ENCODE measurements around the gene AFF2.

AFF2 gene

DNA sequence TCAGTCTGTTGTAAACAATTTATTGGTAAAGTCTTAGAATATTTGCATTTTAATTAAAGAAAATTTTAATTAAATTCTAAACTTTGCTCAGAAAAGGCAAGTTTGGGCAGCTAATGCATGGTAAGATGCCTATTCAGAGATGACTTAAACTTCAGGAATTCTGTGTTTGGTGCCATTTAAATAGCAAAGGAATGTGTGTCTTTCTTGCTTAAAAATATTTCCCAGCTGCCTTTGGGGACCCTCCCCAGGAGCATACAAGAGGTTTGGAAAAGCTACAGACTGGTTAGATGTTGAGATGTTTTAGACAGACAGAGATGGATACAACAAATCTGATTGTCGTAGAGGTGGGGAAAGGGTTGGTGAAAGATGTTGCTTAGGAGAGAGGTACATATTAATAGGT, 36.5 kb downstream of the AFF2 start:
- no peak for DNase-seq (ENCODE audit: low read depth)

DNA sequence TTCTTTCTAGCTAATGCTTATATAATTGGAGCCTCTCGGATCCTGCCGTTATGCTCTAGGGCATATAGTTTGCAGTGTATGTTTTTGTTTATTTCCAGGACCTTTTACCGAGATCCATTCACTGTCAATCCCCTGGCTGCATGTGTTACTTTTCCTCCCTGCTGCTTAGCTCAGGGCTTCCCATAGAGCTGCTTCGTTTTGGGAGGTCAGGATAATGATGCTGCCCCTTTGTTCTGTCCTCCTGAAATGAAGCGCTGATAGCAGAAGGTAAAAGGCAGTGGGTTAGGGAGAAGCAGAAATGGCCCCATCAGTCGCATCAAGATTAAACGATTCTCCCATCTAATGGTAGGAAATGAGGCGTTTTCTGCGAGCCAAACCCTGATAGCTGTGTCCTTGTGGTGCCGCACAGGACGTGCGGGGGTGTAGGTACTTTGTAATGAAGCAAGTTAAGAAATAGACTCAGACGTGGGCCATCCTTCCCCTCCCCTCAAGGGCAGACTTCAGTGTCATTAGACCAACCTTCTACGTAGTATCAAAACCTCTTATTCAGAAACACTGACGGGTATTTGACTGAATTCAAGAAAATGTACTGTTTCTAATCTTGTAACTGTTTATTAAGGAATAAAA, 37.3 kb downstream of the AFF2 start:
- DNase-seq (ENCODE audit: low read depth), result no peak

DNA sequence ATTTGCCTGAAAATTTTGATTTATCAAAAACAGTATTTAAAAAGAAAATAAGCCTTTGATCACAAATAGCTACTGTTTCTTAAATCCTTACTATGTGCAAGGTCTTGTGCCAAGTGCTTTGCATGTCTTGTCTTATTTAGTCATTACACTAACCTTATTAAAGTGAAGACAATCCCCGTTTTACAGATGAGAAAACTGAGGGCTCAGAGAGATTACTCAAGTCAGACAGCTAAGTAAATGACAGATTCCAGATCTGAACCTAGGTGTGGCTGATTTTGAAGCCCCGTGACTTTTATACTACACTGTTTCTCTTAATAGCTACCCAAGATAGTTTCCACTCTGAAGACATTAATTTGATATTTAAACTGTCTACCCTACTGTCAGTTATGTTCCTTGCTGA, 38.2 kb downstream of the AFF2 start:
- DNase-seq (ENCODE audit: low read depth), result no peak

DNA sequence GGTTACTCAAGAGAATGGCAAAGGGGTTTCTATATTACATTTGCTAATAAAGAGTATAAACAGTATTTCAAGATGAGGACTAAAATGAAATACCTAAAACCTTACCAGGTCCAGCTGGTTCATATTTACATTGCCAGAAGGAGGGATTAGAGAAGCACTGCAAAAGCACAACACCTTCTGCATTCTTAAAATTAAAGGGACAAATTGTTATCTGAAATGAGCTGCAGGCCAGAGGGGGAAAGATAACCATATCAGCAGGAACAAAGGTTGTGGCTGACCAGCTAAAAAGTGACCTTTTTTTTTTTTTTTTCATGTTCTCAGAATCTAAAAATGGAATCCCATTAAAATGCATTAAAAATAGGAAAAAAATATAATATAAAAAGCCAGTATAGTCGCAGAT, 39.7 kb downstream of the AFF2 start:
- no peak for DNase-seq (ENCODE audit: low read depth)

DNA sequence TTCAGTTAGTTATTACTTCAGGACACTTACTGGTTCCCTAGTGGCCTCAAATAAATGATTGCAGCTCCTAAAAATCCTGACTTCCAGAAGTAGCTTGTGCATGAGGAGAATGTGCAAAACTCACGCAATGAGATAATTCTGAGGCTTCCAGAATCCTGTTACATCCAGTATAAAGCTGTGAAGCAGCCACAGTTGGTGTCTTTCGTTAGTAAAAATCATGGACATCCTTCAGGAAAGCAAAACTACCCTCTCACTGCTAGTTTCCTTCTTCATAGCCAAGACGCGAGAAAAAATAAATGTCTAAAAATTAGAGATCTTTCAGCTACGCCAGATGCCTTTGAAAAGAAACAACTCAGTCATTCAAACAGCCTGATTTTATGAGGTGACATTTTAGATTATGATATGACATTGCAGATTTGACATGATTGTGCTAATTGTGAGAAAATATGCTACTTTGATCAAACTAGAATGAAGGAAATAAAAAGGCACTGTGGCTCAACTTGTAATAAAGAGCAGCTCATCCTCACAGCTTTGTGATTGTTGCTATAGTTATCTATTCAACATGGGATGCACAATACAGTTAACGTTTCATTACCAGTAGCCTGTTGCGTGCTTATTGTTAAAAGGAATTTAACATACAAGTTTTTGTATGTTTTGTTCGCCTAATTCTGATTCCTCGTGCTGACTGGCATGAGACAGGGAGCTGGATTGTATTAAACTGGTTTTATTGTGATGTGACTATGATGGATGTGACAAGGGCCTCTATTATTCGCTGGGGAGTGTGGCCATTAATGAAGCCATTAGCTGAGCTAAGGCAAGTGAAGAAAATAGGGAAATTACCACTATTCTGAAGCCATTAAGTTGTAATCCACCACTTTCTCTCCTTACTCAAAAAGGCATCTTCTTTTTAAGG, 40.5 kb downstream of the AFF2 start:
- no peak for DNase-seq (ENCODE audit: low read depth)

DNA sequence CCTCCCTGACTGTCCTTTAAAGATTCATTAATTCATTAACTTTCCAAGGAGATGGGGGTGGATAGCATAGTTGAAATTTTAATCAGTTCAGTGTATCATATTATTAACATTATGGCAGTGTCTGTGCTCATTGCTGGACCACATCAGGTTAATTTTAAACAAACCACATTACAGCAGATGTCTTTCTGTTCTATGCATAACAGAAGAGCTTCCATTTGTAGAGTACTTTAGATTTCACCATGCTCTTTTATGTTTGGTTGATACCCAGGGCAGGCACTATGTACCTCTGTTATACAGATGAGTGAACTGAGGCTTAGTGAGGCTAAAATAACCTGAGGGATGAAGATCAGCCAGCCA, 41.1 kb downstream of the AFF2 start:
- DNase-seq (ENCODE audit: low read depth), result no peak

DNA sequence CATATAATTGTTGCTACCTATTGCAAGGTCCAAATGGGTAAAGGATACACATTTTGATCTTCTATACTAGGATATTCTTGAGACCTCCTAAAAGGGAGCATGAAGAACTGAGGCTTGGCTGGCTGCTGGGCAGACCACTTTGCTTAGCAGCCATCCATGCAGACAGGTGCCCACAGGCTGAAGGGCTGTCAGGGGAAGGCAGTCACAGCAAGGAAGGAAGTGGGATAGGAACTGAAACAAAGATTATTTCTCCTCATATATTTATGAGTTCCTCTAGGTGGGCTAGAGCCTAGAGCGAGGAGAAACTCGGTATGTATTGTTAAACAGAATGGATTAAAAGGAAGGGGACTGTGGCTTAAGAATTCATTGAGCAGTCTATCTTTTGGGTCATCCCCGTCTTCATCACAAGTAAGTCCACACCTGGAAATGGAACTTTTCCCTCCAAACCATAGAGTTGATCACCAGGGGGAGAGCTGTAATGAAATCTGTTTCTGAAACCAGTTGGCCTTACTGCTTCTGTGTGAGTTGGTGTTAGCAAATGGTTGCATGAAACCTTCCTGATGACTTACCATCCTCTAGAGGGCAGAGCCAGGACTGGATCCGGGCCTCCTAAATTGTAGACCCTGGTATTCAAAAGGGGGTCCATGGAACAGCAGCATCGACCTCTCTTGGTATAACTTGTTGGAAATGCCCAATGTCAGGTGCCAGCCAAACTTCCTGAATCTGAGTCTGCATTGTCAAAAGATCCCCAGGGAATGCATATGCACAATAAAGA, 42.3 kb downstream of the AFF2 start:
- no peak for DNase-seq (ENCODE audit: low read depth)

DNA sequence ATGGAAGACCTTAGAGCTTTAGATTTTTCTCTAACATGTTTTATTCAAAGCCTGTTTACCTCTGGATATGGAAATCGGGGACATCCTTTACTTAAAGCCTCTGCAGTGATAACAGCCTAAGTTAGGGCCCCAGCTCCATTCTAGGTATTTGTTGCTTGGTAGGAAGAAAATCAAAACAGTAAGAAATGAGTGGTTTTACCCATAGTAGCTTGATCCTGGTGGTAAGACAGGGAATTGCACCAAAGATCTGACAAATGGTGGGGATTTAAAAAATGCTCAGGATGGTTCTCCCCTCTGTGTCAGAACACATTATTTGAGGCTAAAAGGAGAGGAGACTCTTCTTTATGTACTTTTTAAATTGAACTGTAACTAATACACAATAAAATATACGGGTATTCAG, 52.4 kb downstream of the AFF2 start:
- no peak for DNase-seq (ENCODE audit: low read depth)

DNA sequence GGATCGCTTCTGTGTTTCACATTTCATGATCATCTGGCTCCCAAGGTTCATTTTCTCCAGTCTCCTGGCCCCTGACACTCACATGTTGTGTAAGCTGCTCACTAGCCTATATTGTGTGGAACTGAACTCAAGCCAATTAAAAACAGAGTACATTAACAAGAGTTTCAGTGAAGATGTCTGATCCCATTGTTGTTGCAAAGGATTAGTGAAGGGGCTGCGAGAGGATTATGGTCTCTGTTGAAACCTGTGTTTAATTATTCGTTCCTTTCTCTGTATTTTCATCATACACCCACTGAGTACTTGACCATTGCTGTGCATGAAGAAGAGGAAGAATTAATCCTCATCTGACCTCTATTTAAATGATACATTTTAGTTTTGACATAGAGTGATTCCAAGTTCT, 54.7 kb downstream of the AFF2 start:
- DNase-seq (ENCODE audit: low read depth), result no peak

DNA sequence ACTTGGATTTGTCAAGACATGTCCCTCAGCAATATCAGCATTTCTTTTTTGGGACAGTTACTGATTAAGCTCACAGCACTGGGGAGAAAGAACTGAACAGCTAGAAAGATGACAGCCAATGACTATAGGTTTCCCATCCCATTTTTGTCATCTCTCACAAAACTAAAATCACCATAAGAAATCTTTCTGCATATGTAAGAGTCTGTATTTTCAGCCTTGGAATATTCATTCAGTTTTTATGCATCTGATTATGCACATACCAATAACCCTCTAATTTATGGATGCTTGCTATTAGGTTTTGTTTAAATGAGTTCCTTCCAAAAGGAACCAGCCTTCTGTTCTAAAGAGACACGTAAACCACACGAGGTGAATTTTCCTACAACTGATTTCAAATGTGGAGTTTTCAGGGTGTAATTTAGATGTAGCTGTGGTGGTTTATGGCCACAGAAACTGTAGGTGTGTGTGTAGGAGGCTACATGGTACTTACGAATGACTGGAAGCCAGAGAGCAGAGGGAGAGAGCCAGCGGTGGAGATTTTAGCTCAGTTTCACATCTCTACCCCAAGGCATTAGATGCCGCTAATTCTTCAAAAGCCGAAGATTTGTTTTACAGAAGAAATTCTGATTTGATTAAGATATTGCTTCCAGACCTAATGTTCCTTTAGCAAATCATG, 55.3 kb downstream of the AFF2 start:
- no peak for DNase-seq (ENCODE audit: low read depth)

DNA sequence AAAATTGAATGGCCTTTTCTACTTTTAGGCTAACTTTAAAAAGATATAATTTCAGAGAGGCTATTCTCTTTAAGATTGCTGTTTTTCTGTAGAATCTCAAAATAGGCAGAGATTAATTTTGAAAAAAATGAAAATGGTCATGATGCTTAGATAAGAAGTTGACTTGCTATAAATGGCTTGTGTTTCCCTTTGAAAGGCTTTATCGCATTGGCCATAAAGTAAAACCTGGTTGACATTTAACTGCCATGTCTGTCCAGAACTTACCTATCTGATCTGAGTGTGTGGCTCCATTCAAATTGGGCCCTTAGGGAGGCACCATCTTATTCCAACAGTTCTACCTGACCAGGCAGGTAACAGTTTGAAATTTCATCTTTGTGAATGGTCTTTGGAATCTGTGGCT, 56.1 kb downstream of the AFF2 start:
- no peak for DNase-seq (ENCODE audit: low read depth)

DNA sequence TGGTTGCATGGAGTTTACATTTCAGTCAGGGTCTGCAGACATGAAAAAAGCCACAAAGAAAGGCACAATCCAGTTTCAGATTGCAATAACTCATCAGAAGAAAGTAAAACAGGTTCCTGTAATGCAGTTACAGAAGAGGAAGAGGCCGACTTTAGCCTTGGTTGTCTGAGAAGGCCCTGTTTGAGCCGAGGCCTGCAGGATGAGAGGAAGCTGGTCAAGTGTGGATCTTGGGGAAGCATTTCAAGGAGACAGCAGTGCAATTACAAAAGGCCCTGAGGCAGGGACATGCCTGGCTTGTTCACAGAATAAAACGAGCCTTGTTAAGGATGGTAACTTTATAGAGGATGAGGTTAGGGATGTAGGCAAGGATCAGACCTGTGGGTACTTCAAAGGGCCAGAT, 62.4 kb downstream of the AFF2 start:
- no peak for DNase-seq (ENCODE audit: low read depth)

DNA sequence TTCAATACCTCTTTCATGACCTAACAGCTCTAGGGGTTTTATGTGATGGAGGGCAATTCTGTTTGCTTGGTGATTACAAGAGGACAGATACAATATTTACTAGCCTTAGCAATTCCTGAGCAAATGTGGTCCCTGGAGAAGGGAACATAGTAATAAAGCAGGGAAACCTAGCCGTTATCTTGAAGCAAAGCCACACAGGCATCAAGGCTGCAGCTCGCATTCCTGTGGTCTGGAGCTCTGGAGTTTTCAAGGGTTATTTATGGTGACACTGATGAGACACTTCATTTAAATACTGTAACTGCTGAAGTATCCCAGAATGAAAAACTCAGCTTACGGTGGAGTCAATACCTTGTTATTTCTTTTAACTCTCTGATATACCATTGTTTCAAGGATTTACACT, 66.8 kb downstream of the AFF2 start:
- DNase-seq (ENCODE audit: low read depth), result no peak

DNA sequence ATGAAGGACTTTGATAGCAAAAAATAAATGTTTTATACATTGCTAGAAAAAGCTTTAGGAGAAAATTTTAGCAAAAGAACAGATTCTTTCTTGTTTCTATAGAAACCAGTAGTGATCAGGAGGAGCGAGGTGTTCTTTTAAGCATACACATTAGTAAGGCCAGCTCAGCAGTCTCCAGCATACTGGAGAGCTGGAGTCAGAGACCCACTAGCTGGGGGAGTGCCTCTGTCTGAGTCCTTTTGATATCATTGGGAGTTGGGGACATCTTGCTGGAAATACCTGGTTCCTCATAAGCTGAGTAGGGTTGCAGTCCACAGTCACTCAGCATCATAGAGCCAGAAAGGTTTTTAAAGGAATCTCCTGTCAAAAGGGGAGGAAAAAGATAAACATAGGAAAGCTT, 67.4 kb downstream of the AFF2 start:
- no peak for DNase-seq (ENCODE audit: low read depth)

DNA sequence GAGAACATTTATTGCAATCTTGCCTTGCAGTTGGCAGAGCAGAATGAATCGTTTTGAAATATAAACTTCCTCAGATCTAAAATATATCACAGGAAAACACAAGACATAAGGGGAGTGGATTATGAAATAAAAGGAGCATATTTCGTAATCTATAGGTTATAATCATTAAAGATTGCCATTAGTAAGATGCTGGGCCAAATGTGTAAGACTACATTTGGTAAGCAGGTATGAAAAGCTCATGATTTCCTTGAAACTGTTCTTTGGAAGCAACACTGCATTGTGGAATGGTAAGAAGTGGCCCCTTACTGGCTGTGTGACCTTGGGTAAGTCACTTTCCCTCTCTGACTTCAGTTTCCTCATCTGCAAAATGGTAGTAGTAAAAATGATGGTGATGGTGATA, 68.3 kb downstream of the AFF2 start:
- no peak for DNase-seq (ENCODE audit: low read depth)

DNA sequence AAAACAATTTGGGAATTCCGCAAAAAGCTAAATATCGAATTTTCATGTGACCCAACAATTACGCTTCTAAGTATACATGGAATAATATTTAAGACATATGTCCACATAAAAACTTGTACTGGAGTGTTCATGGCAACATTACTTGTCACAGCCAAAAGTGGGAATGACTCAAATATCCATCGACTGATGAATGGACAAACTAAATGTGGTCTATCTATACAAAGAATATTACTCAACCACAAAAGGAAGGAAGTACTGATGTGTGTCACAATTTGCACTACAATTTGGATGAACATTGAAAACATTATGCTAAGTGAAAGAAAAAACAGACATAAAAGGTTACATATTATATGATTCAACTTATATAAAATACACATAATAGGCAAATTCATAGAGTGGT, 71.9 kb downstream of the AFF2 start:
- DNase-seq (ENCODE audit: low read depth), result no peak

DNA sequence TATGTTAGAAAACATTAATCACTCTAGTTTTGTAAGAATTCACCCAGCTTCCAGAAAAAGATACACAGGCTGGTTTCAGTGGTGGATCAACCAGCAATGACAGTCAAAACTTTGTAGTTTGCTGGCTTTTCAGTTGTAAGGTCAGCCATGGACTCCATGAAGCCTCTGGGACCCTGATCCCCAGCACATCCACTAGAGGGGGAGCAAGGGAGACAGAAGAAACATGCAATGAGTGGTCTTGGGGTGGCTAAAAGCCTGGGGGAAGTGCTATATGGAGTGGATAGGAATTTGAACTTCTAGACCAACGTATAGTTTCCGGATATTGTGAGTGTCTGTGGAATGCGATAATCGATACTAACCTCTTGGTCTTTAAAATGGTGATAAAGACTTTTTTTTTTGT, 72.7 kb downstream of the AFF2 start:
- no peak for DNase-seq (ENCODE audit: low read depth)

DNA sequence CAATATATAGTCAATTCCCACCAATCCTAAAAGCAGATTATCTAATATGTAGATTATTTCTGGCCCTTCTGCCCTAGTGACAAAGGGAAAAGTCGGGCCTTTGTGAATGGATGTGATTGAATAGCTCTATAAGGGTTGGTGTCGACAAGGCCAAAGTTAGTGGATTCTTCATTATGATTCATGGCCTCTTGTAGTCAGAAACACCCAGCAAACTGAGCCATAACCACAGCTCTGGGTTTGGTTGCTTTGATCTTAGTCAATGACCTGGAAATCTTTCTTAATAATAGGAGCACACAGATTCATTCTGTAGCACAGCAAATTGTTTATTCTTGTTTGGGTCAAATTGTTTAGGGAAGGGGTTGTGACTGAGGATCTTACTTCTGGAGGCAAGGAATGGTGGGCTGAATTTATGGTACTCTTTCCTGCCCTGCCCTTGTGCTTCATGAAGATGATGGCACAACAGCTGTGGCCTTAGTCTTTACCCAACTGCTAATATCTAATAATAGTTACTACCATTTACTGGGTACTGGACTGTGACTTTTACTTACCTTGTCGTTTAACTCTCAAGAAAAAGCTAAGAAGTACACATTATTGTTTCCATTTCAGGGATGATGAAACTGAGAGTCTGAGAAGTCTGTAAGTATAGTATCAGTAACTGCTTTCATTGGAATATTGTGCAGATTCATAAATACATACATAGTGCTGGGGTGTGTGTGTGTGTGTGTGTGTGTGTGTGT, 74.0 kb downstream of the AFF2 start:
- no peak for DNase-seq (ENCODE audit: low read depth)

DNA sequence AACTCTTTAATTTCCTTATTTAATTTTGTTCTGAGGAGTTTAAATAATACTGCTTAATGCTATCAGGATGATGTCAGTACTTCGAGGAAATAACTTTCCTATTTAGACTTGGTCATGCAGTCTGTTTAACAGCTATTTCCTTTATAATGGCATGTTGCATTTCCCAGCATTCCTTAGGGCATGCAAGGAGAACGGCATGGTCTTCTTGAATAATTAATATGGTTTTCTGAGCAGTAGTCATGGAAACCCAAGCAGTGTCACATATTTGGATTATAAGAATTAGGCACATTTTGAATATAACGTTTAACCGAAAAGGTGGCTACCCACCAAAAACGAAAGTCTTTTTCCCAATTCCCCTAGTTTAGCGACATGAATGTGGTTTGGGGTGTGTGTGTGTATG, 76.0 kb downstream of the AFF2 start:
- DNase-seq (ENCODE audit: low read depth), result no peak

DNA sequence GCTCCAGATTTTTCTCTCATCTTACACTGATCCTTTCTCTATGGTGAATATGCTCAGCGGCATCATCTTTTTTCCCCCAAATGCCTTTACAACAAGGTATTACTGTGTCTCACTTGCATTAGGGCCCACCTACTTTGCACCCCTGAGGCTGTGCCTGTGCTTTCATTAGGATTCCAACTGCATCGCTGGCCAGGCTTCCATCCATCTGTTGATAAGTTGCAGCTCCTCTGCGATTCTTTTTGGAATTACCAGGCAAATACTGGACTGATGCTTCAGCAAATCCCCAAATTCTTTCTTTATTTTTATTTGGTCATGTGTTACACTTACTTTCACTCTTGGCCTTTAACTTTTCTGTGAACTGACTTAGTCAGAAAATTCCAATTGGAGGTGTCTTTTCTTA, 77.3 kb downstream of the AFF2 start:
- DNase-seq (ENCODE audit: low read depth), result no peak

DNA sequence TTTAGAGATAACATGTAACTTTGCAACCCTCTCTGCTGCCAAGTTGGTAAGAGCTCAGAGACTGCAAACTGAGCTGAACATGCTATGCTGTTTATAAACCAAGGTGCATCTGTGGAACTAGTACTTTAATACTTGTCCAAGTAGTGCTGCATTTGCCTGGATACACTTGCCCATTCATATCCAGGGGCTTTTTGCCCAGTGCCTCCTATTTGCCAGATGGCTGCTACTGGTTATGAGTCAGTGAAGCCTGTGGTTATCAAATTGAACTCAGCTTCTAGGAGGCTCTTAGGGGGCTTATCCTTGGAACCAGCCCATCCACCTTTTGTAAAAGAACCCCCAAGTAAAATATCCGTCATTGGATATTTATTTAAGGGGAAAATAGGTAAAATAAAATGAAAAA, 79.6 kb downstream of the AFF2 start:
- no peak for DNase-seq (ENCODE audit: low read depth)

DNA sequence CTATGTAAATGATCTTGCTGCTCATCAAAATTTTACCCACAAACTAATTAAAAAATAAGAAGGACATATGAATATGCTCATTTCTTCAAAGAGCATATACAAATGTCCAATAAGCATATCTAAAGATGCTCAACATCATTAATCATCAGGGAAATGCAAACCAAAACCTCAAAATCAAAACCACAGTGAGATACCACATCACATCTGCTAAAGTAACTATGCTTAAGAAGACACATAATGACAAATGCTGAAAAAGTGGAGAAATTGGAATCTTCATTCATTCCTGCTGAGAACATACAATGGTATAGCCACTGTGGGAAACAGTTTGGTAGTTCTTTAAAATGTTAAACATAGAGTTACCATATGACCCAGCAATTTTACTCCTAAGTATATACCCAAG, 81.9 kb downstream of the AFF2 start:
- no peak for DNase-seq (ENCODE audit: low read depth)

All from stimulated activated CD8-positive, alpha-beta memory T cell treated with anti-CD3 and anti-CD28 coated beads, Interleukin-12 subunit alpha, Interleukin-12 subunit beta, amount 100 ng/mL, for 4 hours (primary cell).